GM19372 (cell line): ENCODE measurements around the gene USH2A.

Experiments used
- ATAC-seq: cut with Tn5 transposase; IDR thresholded peaks from one replicate; pipeline ENCODE4 v1.9.1; 2021; ENCODE audit warnings: mild to moderate bottlenecking, low read depth, moderate library complexity; ENCODE audit not compliant: unreplicated experiment

The USH2A gene

GRCh38 chr1:215890438-215890837 lies 532.8 kb downstream of the USH2A start:
- no peak for ATAC-seq

GRCh38 chr1:215889871-215890270 lies 533.4 kb downstream of the USH2A start:
- no peak for ATAC-seq

GRCh38 chr1:215888159-215888558 lies 535.1 kb downstream of the USH2A start:
- no peak for ATAC-seq

- no peak for ATAC-seq
These were observed 535.6 kb downstream of the USH2A start for GRCh38 chr1:215887627-215888026.

- no peak for ATAC-seq
These were observed 540.2 kb downstream of the USH2A start for GRCh38 chr1:215883004-215883403.

GRCh38 chr1:215878843-215879242 lies 544.4 kb downstream of the USH2A start:
- ATAC-seq, result no peak

- ATAC-seq, result no peak
These were observed 545.1 kb downstream of the USH2A start for GRCh38 chr1:215878128-215878527.

GRCh38 chr1:215877452-215877951 lies 545.7 kb downstream of the USH2A start:
- ATAC-seq, result no peak

GRCh38 chr1:215875712-215876111 lies 547.5 kb downstream of the USH2A start:
- no peak for ATAC-seq

- no peak for ATAC-seq
These were observed 548.0 kb downstream of the USH2A start for GRCh38 chr1:215875236-215875635.

- no peak for ATAC-seq
These were observed 550.6 kb downstream of the USH2A start for GRCh38 chr1:215872658-215873057.

GRCh38 chr1:215868500-215868899 lies 554.7 kb downstream of the USH2A start:
- no peak for ATAC-seq

GRCh38 chr1:215865060-215865459 lies 558.2 kb downstream of the USH2A start:
- no peak for ATAC-seq

GRCh38 chr1:215863796-215864195 lies 559.5 kb downstream of the USH2A start:
- no peak for ATAC-seq

- no peak for ATAC-seq
These were observed 562.4 kb downstream of the USH2A start for GRCh38 chr1:215860833-215861232.

GRCh38 chr1:215857317-215857716 lies 565.9 kb downstream of the USH2A start:
- ATAC-seq, result no peak

- ATAC-seq, result no peak
These were observed 577.9 kb downstream of the USH2A start for GRCh38 chr1:215845234-215845891.

GRCh38 chr1:215844777-215845176 lies 578.5 kb downstream of the USH2A start:
- no peak for ATAC-seq

GRCh38 chr1:215844266-215844665 lies 579.0 kb downstream of the USH2A start:
- no peak for ATAC-seq

GRCh38 chr1:215842905-215843304 lies 580.3 kb downstream of the USH2A start:
- ATAC-seq, result no peak

GRCh38 chr1:215835951-215836350 lies 587.3 kb downstream of the USH2A start:
- ATAC-seq, result no peak

- no peak for ATAC-seq
These were observed 589.1 kb downstream of the USH2A start for GRCh38 chr1:215833941-215834729.
